K562 (cell line): ENCODE data around the gene UQCR11. TPM values are rescaled to one million over a fixed set of nuclear protein-coding genes. Genes with fewer than 3 reads are reported as not detected.

ENCODE experiments used
- ATAC-seq: fragments of 200-7000 bp; cut with Tn5 transposase; 3 replicates; pipeline ENCODE4 v1.9.1; 2020; ENCODE audit warnings: moderate library complexity
- BruUV-seq: library from RNA; stranded (reverse); fragments of 400-500 nt; replicated peaks from 2 replicates; lab custom pipeline; 2021; lab: Mats Ljungman, UMichigan
- CTCF ChIA-PET: fragments of 300-600 bp; formaldehyde crosslinking; extraction: SDS; loops from one replicate; lab custom pipeline; 2021; ENCODE audit warnings: low intra/inter-chr PET ratio; lab: Yijun Ruan, JAX
- POLR2A ChIA-PET: fragments of 300-600, 350-650 bp; sonication (Branson Sonifier 250); formaldehyde crosslinking; extraction: SDS; loops from one replicate; lab custom pipeline; 2021; ENCODE audit warnings: antibody characterized with exemption, inconsistent platforms; lab: Yijun Ruan, JAX
- DNase-seq, 4 experiments: peaks; one replicate each; pipeline versions ENCODE4 v3.0.0 to v3.0.0-alpha.2; 2011 to 2018; ENCODE audit warnings: low spot score in 3 of 4, mixed read lengths in 3 of 4; ENCODE audit errors: extremely low read depth in 1 of 4
- FAIRE-seq: peaks from 2 replicates; lab custom pipeline; 2011; peaks lifted over from hg19 to GRCh38; lab: Jason Lieb, UNC
- H2AFZ ChIP-seq: 2 replicates; pipeline ENCODE4 v1.6.0; 2011; ENCODE audit warnings: low read depth, low read length, control low read depth, inconsistent platforms
- H3K27ac ChIP-seq: fragments of 200-600 bp; 3 replicates; pipeline ENCODE4 v1.8.0; 2011; ENCODE audit warnings: low read depth, mild to moderate bottlenecking, control low read depth, inconsistent platforms, low read length, moderate library complexity, mixed read lengths; ENCODE audit errors: extremely low read depth
- H3K27me3 ChIP-seq, 2 experiments: fragments of 300-600 bp in 1 of 2; 2 replicates in 1 of 2; 3 replicates in 1 of 2; pipeline versions ENCODE4 v1.6.0 to v1.8.0; 2011; ENCODE audit warnings: inconsistent platforms in 2 of 2, low read length in 2 of 2, mild to moderate bottlenecking in 1 of 2, mixed read lengths in 1 of 2, moderate library complexity in 1 of 2; ENCODE audit not compliant: control insufficient read depth in 2 of 2, insufficient read depth in 2 of 2
- H3K36me3 ChIP-seq: fragments of 300-600 bp; 3 replicates; pipeline ENCODE4 v1.8.0; 2011; ENCODE audit warnings: mild to moderate bottlenecking, low read length, inconsistent platforms; ENCODE audit not compliant: control insufficient read depth, insufficient read depth
- H3K4me1 ChIP-seq, 2 experiments: fragments of 200-600 bp in 1 of 2; replicated peaks in 1 of 2; 2 replicates in 1 of 2; 3 replicates in 1 of 2; pipeline versions ENCODE4 v1.5.1 to v1.8.0; 2011; ENCODE audit warnings: inconsistent platforms in 2 of 2, low read length in 2 of 2, mild to moderate bottlenecking in 1 of 2, mixed read lengths in 1 of 2, moderate library complexity in 1 of 2; ENCODE audit not compliant: control insufficient read depth in 2 of 2, insufficient read depth in 2 of 2
- H3K4me2 ChIP-seq: 2 replicates; pipeline ENCODE4 v1.6.1; 2011; ENCODE audit warnings: low read length, control low read depth, inconsistent platforms, mixed read lengths; ENCODE audit not compliant: insufficient read depth
- H3K4me3 ChIP-seq: fragments of 200-600 bp; sonication (generic), shearing (Covaris generic); 2 replicates; pipeline ENCODE4 v1.5.1; 2016; ENCODE audit warnings: control low read depth, inconsistent platforms
- H3K79me2 ChIP-seq: fragments of 200-600 bp; 3 replicates; pipeline ENCODE4 v1.8.0; 2011; ENCODE audit warnings: low read length, inconsistent platforms; ENCODE audit not compliant: control insufficient read depth, insufficient read depth
- H3K9ac ChIP-seq, 2 experiments: 2 replicates each; pipeline versions ENCODE4 v1.6.0 to v1.6.1; 2011; ENCODE audit warnings: low read depth in 2 of 2, low read length in 2 of 2, control low read depth in 1 of 2, inconsistent platforms in 1 of 2, mild to moderate bottlenecking in 1 of 2, mixed read lengths in 1 of 2; ENCODE audit not compliant: insufficient read depth in 1 of 2
- H3K9me1 ChIP-seq: one replicate; pipeline ENCODE4 v1.6.0; 2011; ENCODE audit warnings: inconsistent platforms, mild to moderate bottlenecking, low read length, moderate library complexity; ENCODE audit not compliant: control insufficient read depth, insufficient read depth
- H3K9me3 ChIP-seq: replicated peaks from 2 replicates; pipeline ENCODE4 v1.5.1; 2011; ENCODE audit warnings: low read depth, low read length, inconsistent platforms; ENCODE audit not compliant: control insufficient read depth, insufficient read depth
- H4K20me1 ChIP-seq: replicated peaks from 2 replicates; pipeline ENCODE4 v1.6.1; 2011; ENCODE audit warnings: low read length, inconsistent platforms, mixed read lengths; ENCODE audit not compliant: control insufficient read depth, insufficient read depth
- ATF1 ChIP-seq, 2 experiments: fragments of 450-650 bp in 1 of 2; IDR thresholded peaks; 2 replicates each; pipeline ENCODE4 v1.6.1; 2016; ENCODE audit warnings: missing compliant biosample characterization in 1 of 2, missing genetic modification characterization in 1 of 2
- CBFB ChIP-seq: sonication (generic); formaldehyde crosslinking; IDR thresholded peaks from 2 replicates; pipeline ENCODE4 v1.4.0; 2020; ENCODE audit warnings: mild to moderate bottlenecking, missing genetic modification reagents
- FOXP1 ChIP-seq: sonication (generic); formaldehyde crosslinking; IDR thresholded peaks from 2 replicates; pipeline ENCODE4 v1.8.0; 2022; ENCODE audit warnings: mild to moderate bottlenecking, missing genetic modification reagents
- ILK ChIP-seq: fragments of 450-650 bp; IDR thresholded peaks from 2 replicates; pipeline ENCODE4 v1.6.1; 2016; ENCODE audit warnings: missing genetic modification characterization, low read depth, mild to moderate bottlenecking, missing compliant biosample characterization, moderate library complexity, borderline replicate concordance
- MYC ChIP-seq, 2 experiments: fragments of 250-450 bp in 1 of 2; sonication (Bioruptor Pico) in 1 of 2; IDR thresholded peaks; 2 replicates each; pipeline versions ENCODE4 v1.5.1 to v1.6.1; 2012 to 2021; ENCODE audit warnings: low read depth in 2 of 2, borderline replicate concordance in 1 of 2, improper control_type of control experiment in 1 of 2, low read length in 1 of 2, mild to moderate bottlenecking in 1 of 2, moderate library complexity in 1 of 2
- POLR2A ChIP-seq: fragments of 450-650 bp; conservative IDR thresholded peaks from 2 replicates; pipeline ENCODE4 v1.6.1; 2016
- POLR2G ChIP-seq: fragments of 200-400 bp; formaldehyde crosslinking; IDR thresholded peaks from 2 replicates; pipeline ENCODE4 v1.6.1; 2017; ENCODE audit warnings: low read depth, mild to moderate bottlenecking, antibody characterized with exemption, low read length, moderate library complexity
- ZNF785 ChIP-seq: fragments of 250-450 bp; sonication (Bioruptor Pico); IDR thresholded peaks from 2 replicates; pipeline ENCODE4 v1.4.0; 2020; ENCODE audit warnings: mild to moderate bottlenecking
- WGBS: fragments of 100-300 bp; shearing (Covaris generic); methylation state at CpG from one replicate; pipeline ENCODE4 v1.1.6; 2016; ENCODE audit warnings: low coverage, mixed read lengths; ENCODE audit not compliant: insufficient coverage; ENCODE audit errors: missing lambda C conversion rate; 5-methylcytosine and 5-hydroxymethylcytosine counted together
- in situ Hi-C: fragments of 300-500 bp; cut with MboI; formaldehyde crosslinking; loops from 4 replicates; pipeline ENCODE4 v1.15.0; 2018; ENCODE audit warnings: inconsistent platforms, mixed read lengths
- intact Hi-C: fragments of 100-400 bp; cut with micrococcal nuclease; formaldehyde crosslinking; loops from 2 replicates; pipeline ENCODE4 v1.14.2; 2022
- polyA plus RNA-seq, 8 experiments: library from polyadenylated mRNA; depleted of rRNA in 4 of 8; stranded (reverse) in 5 of 8; unstranded in 3 of 8; fragments of >200 nt; fragmentation: Nextera tagmentation in 2 of 8; fragmentation: Illumina TruSeq in 1 of 8; extraction: Ambion mirVana in 2 of 8; extraction: Trizol in 1 of 8; gene quantifications; 2 replicates each; pipeline versions ENCODE4 v1.2.1 to v1.2.3, GENCODE V29; 2011 to 2014; ENCODE audit warnings: inconsistent platforms in 1 of 8, missing spikeins in 1 of 8
- total RNA-seq, 7 experiments: library from RNA; depleted of rRNA in 6 of 7; stranded (reverse); fragments of >200 nt in 6 of 7; fragmentation: Illumina TruSeq in 2 of 7; extraction: Trizol in 2 of 7; gene quantifications; 2 replicates each; pipeline versions ENCODE4 v1.2.1 to v1.2.3, GENCODE V29; 2011 to 2021; ENCODE audit warnings: low replicate concordance in 1 of 7
- TF ChIP-seq, protein P1 (sequence below): fragments of 450-650 bp; IDR thresholded peaks from 2 replicates; pipeline ENCODE4 v1.6.1; 2017; ENCODE audit warnings: antibody characterized with exemption
- TF ChIP-seq, protein P2 (sequence below): conservative IDR thresholded peaks from 2 replicates; pipeline ENCODE4 v1.6.1; 2011; ENCODE audit warnings: low read depth, mild to moderate bottlenecking, low read length; ENCODE audit not compliant: control insufficient read depth

The UQCR11 gene
- total and polyA plus RNA-seq, 9 of the 15 experiments (the other 6 are each of a cell fraction or from before 2014, with no cell fraction given), result 57.6 to 394 (median 259) TPM

DNA sequence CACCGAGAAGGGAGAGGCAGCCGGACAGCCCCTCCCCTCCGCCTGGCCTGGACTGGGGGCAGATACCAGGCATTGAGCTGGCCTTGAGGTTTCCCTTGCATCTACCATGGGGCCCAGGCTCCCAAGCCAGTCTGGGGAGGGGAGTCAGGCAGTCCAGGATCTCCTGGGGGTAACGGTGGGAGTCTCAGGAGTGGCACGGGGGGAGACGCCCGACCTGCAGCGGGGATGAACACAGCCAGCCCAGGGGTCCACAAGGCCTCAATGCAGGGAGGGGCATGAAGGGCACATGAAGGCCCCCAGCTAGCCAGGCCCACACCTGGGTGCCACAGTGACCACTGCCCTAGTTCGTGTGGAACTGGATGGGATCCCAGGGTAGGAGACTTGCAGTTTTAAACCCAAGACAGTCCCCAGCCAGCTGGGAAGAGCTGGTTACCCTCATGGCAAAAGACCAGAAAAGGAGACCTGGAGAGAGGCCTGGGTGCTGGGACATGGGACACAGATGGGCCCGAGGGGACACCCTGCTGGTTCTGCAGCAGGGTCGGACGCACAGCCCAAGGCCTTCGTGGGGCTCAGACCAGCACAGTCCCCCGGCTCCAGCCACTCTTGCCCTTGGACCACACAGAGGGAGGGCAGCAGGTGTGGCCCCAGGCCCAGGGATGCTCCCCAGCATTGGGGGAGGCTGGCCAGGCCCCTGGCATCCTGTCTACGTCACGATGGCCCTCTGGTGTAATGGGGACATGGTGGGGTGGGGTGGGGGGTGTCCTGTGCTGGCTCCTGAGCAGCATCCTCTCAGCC lies 4.6 kb upstream of the UQCR11 start:
- Histone ChIP-seq H3K36me3 (peaks cover 53% of the 10 kb centered on the region; the same call in 2 of the 3 replicates), H3K27me3 (no peaks in the 10 kb centered on the region), H3K9me3 (no peaks in the 10 kb centered on the region), H3K79me2 (peaks cover 4% of the 10 kb centered on the region), H3K9ac (peak overlapping the region in 1 of 2 experiments; percentile 76; a peak in 2 of 4 replicates), H3K4me2 (no peak overlapping the region), H3K4me3 (no peak overlapping the region), H2AFZ (no peak overlapping the region), H4K20me1 (no peaks in the 10 kb centered on the region), H3K27ac (no peak overlapping the region), H3K4me1 (peaks cover 4 to 56% of the 10 kb centered on the region in 2 experiments; a peak in 3 of 5 replicates), H3K9me1 (no peaks in the 10 kb centered on the region)
- ATAC-seq (no peak), DNase-seq (no peak), FAIRE-seq (no peak)
- intact Hi-C loops, result loop anchor here (5.0 to 10.0 kb wide), 3 partner anchors 42 to 157 kb away; partner anchors contain the start of gene TCF3
- in situ Hi-C loops, result no loop called here
- ChIA-PET CTCF (no interaction called here), POLR2A (interaction anchor here (0.7 to 0.8 kb wide), 2 partner anchors 46 to 1170 kb away, joined by 3 read pairs; no protein-coding TSS in a partner anchor)
- no TSS peak for BruUV-seq
- WGBS, result 96% methylated on average over 14 of the region's 16 CpGs
- peak; percentile 61 for TF ChIP-seq POLR2G
- no peak for TF ChIP-seq ZNF785 (CRISPR knock-in tag)
- 0 out of 2 replicates have a peak, but pooled peaks have one; percentile 31 for TF ChIP-seq POLR2A

DNA sequence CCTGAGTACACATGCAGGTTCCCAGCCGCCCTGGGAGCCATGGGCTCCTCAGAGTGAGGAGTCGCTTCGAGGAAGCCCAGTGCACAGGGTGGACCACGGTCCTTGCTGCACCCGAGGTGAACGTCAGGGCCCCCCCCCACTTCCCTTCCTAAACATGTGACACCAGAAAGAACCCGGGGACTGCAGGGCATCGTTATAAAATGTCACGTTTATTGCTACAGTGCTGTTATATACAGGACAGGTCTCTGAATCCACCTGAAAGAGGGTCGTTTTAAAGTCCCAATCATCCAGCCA lies 3.8 kb upstream of the UQCR11 start:
- CTCF ChIA-PET, result no interaction called here
- DNase-seq (no peak), FAIRE-seq (peak; percentile 42), ATAC-seq (no peak)
- Histone ChIP-seq H3K4me2 (no peak overlapping the region), H3K4me3 (no peak overlapping the region), H4K20me1 (no peaks in the 10 kb centered on the region), H3K27ac (no peak overlapping the region), H3K36me3 (peaks cover 45% of the 10 kb centered on the region; the same call in 2 of the 3 replicates), H3K9ac (peak overlapping the region in 1 of 2 experiments; percentile 19; a peak in 1 of 4 replicates), H3K9me3 (no peaks in the 10 kb centered on the region), H3K79me2 (peaks cover 13% of the 10 kb centered on the region), H3K4me1 (peaks cover 4 to 62% of the 10 kb centered on the region in 2 experiments; a peak in 4 of 5 replicates), H2AFZ (no peak overlapping the region), H3K9me1 (no peaks in the 10 kb centered on the region), H3K27me3 (no peaks in the 10 kb centered on the region)
- intact Hi-C loops (loop anchor here (5.0 to 10.0 kb wide), 3 partner anchors 43 to 158 kb away; partner anchors contain the start of gene TCF3), in situ Hi-C loops (no loop called here)
- POLR2A ChIA-PET, result interaction anchor here (0.7 kb wide), 1 partner anchor 1171 kb away, joined by 3 read pairs; no protein-coding TSS in a partner anchor
- WGBS, result 33% methylated on average over 7 of the region's 10 CpGs
- BruUV-seq, result no TSS peak
- TF ChIP-seq, protein P1, sequence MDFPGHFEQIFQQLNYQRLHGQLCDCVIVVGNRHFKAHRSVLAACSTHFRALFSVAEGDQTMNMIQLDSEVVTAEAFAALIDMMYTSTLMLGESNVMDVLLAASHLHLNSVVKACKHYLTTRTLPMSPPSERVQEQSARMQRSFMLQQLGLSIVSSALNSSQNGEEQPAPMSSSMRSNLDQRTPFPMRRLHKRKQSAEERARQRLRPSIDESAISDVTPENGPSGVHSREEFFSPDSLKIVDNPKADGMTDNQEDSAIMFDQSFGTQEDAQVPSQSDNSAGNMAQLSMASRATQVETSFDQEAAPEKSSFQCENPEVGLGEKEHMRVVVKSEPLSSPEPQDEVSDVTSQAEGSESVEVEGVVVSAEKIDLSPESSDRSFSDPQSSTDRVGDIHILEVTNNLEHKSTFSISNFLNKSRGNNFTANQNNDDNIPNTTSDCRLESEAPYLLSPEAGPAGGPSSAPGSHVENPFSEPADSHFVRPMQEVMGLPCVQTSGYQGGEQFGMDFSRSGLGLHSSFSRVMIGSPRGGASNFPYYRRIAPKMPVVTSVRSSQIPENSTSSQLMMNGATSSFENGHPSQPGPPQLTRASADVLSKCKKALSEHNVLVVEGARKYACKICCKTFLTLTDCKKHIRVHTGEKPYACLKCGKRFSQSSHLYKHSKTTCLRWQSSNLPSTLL, result no peak
- no peak for TF ChIP-seq ATF1 (CRISPR knock-in tag; IDR thresholded peaks at IDR 0.05)
- TF ChIP-seq ATF1 (tag; IDR thresholded peaks at IDR 0.05), result no peak
- TF ChIP-seq CBFB (CRISPR knock-in tag), result no peak
- TF ChIP-seq, protein P2, sequence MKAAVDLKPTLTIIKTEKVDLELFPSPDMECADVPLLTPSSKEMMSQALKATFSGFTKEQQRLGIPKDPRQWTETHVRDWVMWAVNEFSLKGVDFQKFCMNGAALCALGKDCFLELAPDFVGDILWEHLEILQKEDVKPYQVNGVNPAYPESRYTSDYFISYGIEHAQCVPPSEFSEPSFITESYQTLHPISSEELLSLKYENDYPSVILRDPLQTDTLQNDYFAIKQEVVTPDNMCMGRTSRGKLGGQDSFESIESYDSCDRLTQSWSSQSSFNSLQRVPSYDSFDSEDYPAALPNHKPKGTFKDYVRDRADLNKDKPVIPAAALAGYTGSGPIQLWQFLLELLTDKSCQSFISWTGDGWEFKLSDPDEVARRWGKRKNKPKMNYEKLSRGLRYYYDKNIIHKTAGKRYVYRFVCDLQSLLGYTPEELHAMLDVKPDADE, result no peak
- TF ChIP-seq ILK (tag), result no peak
- TF ChIP-seq FOXP1 (CRISPR knock-in tag), result no peak
- no peak for TF ChIP-seq MYC (IDR thresholded peaks at IDR 0.05; ENCODE audit: low read depth, low read length)
- no peak for TF ChIP-seq MYC (CRISPR knock-in tag; IDR thresholded peaks at IDR 0.05; ENCODE audit: borderline replicate concordance, low read depth)
